Measurements from ENCODE around the gene TARP.

TARP gene

DNA sequence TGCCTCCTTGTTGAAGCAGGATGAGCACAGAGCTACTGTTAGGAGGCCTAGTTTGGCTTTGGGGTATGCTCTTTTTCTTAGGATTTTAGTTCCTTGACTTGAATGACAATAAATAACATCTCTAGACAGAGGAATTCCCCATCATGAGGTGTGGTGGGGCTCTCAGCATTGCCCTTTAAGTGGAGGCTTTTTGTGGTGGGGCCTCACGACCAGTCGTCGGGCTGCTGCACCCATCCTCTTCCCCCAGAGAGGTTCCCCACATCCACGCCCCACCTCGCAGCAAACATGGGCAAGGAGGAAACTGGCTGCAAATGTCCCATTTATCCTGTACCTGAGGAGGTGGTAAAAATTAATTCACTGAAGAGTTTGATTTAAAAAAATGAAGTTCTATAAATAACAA is 36.1 kb upstream of the TARP start:
- TF ChIP-seq, protein P1, sequence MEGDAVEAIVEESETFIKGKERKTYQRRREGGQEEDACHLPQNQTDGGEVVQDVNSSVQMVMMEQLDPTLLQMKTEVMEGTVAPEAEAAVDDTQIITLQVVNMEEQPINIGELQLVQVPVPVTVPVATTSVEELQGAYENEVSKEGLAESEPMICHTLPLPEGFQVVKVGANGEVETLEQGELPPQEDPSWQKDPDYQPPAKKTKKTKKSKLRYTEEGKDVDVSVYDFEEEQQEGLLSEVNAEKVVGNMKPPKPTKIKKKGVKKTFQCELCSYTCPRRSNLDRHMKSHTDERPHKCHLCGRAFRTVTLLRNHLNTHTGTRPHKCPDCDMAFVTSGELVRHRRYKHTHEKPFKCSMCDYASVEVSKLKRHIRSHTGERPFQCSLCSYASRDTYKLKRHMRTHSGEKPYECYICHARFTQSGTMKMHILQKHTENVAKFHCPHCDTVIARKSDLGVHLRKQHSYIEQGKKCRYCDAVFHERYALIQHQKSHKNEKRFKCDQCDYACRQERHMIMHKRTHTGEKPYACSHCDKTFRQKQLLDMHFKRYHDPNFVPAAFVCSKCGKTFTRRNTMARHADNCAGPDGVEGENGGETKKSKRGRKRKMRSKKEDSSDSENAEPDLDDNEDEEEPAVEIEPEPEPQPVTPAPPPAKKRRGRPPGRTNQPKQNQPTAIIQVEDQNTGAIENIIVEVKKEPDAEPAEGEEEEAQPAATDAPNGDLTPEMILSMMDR (conservative IDR thresholded peaks at IDR 0.05; ENCODE audit: low read length), result no peak
- TF ChIP-seq EZH2phosphoT487 (IDR thresholded peaks at IDR 0.05; ENCODE audit: borderline replicate concordance), result no peak
- H3K9me3 ChIP-seq (ENCODE audit: insufficient read depth, low read depth, low read length), result no peaks in the 10 kb centered on the region
- H3K27me3 ChIP-seq (ENCODE audit: insufficient read depth, low read length, poor library complexity, severe bottlenecking), result no peaks in the 10 kb centered on the region
- no peak overlapping the region for H3K9ac ChIP-seq (ENCODE audit: low read depth, low read length, poor library complexity, severe bottlenecking)
- H4K20me1 ChIP-seq (ENCODE audit: insufficient read depth, low read length, poor library complexity, severe bottlenecking), result no peaks in the 10 kb centered on the region
- H3K9me2 ChIP-seq (replicated peaks; ENCODE audit: low read depth, low read length), result no peaks in the 10 kb centered on the region
- H3K4me2 ChIP-seq (ENCODE audit: low read depth, low read length, poor library complexity, severe bottlenecking), result no peak overlapping the region
- no peaks in the 10 kb centered on the region for H3K4me1 ChIP-seq (ENCODE audit: insufficient read depth, low read length, poor library complexity, severe bottlenecking)
- no peaks in the 10 kb centered on the region for H3K79me2 ChIP-seq (ENCODE audit: insufficient read depth, low read length)
- no peak overlapping the region for H2AFZ ChIP-seq (ENCODE audit: low read length)
- H3K36me3 ChIP-seq (ENCODE audit: insufficient read depth, low read length), result no peaks in the 10 kb centered on the region
- no peaks in the 10 kb centered on the region for H3F3A ChIP-seq (ENCODE audit: low read depth)
- no peak overlapping the region for H3K4me3 ChIP-seq (ENCODE audit: low read length, poor library complexity, severe bottlenecking)

DNA sequence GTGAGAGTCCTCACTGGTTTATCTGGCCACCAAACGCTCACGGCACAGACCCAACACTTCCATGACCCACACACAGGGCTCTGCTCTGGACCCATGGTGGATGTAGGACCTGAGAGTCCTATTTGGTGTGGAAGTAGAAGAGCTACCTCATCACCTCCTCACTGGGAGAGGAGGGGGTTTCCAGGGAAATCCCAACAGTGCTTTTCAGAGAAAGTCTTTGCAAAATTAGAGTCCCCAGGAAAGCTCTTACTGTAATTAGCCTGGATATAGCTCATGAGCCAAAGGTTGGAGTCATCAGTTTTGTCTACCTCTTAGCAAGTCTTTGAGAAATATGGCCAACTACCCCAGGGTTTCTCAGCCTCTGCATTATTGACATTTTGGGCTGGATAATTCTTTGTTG is 34.7 kb upstream of the TARP start:
- Histone ChIP-seq H3K9me2 (replicated peaks; ENCODE audit: low read depth, low read length) (no peaks in the 10 kb centered on the region), H3K36me3 (ENCODE audit: insufficient read depth, low read length) (no peaks in the 10 kb centered on the region), H3K4me2 (ENCODE audit: low read depth, low read length, poor library complexity, severe bottlenecking) (no peak overlapping the region), H4K20me1 (ENCODE audit: insufficient read depth, low read length, poor library complexity, severe bottlenecking) (no peaks in the 10 kb centered on the region), H3K4me1 (ENCODE audit: insufficient read depth, low read length, poor library complexity, severe bottlenecking) (no peaks in the 10 kb centered on the region), H3K27me3 (ENCODE audit: insufficient read depth, low read length, poor library complexity, severe bottlenecking) (no peaks in the 10 kb centered on the region), H2AFZ (ENCODE audit: low read length) (no peak overlapping the region), H3F3A (ENCODE audit: low read depth) (no peaks in the 10 kb centered on the region), H3K79me2 (ENCODE audit: insufficient read depth, low read length) (no peaks in the 10 kb centered on the region), H3K9ac (ENCODE audit: low read depth, low read length, poor library complexity, severe bottlenecking) (no peak overlapping the region), H3K9me3 (ENCODE audit: insufficient read depth, low read depth, low read length) (no peaks in the 10 kb centered on the region), H3K4me3 (ENCODE audit: low read length, poor library complexity, severe bottlenecking) (no peak overlapping the region)
- TF ChIP-seq, protein P1 (conservative IDR thresholded peaks at IDR 0.05; ENCODE audit: low read length), result no peak
- TF ChIP-seq EZH2phosphoT487 (IDR thresholded peaks at IDR 0.05; ENCODE audit: borderline replicate concordance), result no peak

DNA sequence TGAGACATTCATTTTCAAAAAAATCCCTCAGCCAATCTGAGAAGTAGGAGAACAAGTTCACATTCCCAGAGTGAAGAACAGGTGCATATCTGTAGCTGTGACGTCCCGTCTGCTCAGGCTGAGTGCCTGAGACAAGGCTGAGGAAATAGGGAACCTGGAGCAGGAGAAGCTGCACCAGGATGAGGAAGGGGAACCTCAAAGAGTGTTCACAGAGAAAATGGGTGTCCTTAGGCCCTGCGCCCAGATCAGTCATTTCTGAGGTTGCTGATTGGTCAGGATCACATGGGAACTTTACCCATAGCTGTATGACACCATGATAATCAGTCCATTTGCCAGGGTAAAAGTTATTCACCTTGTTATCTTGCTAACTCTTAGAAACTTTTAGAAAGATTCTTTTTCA is 34.2 kb upstream of the TARP start:
- no peak overlapping the region for H2AFZ ChIP-seq (ENCODE audit: low read length)
- no peak overlapping the region for H3K9ac ChIP-seq (ENCODE audit: low read depth, low read length, poor library complexity, severe bottlenecking)
- H3K9me3 ChIP-seq (ENCODE audit: insufficient read depth, low read depth, low read length), result no peaks in the 10 kb centered on the region
- no peak overlapping the region for H3K4me3 ChIP-seq (ENCODE audit: low read length, poor library complexity, severe bottlenecking)
- H3K4me2 ChIP-seq (ENCODE audit: low read depth, low read length, poor library complexity, severe bottlenecking), result no peak overlapping the region
- H4K20me1 ChIP-seq (ENCODE audit: insufficient read depth, low read length, poor library complexity, severe bottlenecking), result no peaks in the 10 kb centered on the region
- H3K36me3 ChIP-seq (ENCODE audit: insufficient read depth, low read length), result no peaks in the 10 kb centered on the region
- no peaks in the 10 kb centered on the region for H3K79me2 ChIP-seq (ENCODE audit: insufficient read depth, low read length)
- H3F3A ChIP-seq (ENCODE audit: low read depth), result no peaks in the 10 kb centered on the region
- no peaks in the 10 kb centered on the region for H3K4me1 ChIP-seq (ENCODE audit: insufficient read depth, low read length, poor library complexity, severe bottlenecking)
- no peaks in the 10 kb centered on the region for H3K9me2 ChIP-seq (replicated peaks; ENCODE audit: low read depth, low read length)
- TF ChIP-seq, protein P1 (conservative IDR thresholded peaks at IDR 0.05; ENCODE audit: low read length), result no peak
- TF ChIP-seq EZH2phosphoT487 (IDR thresholded peaks at IDR 0.05; ENCODE audit: borderline replicate concordance), result no peak
- no peaks in the 10 kb centered on the region for H3K27me3 ChIP-seq (ENCODE audit: insufficient read depth, low read length, poor library complexity, severe bottlenecking)
